Breast epithelium (tissue), 4 donors: ENCODE data around the gene LIPC. TPM values are rescaled to one million over a fixed set of nuclear protein-coding genes. Genes with fewer than 3 reads are reported as not detected.

Source experiments
- DNase-seq, 2 donors: peaks; one replicate each; pipeline ENCODE4 v3.0.0-alpha.2; 2019; ENCODE audit warnings: low spot score in 2 of 2
- H3K27ac ChIP-seq, 2 donors: fragments of 200-600 bp; sonication (generic) in 1 of 2; one replicate each; pipeline ENCODE4 v1.5.1; 2016 to 2019; ENCODE audit warnings: mild to moderate bottlenecking in 1 of 2
- H3K27me3 ChIP-seq, 2 donors: fragments of 200-600 bp; sonication (generic) in 1 of 2; one replicate each; pipeline versions ENCODE4 v1.5.1 to v1.6.0; 2017 to 2019; ENCODE audit warnings: control low read depth in 1 of 2, mild to moderate bottlenecking in 1 of 2
- H3K36me3 ChIP-seq: fragments of 200-600 bp; one replicate; pipeline ENCODE4 v1.5.1; 2019
- H3K4me1 ChIP-seq, 2 donors: fragments of 200-600 bp; sonication (generic); one replicate each; pipeline ENCODE4 v1.5.1; 2016 to 2019; ENCODE audit warnings: control low read depth in 1 of 2
- H3K4me3 ChIP-seq, 3 donors: fragments of 200-600 bp; sonication (generic); 1 replicate in 2 of 3; 2 replicates in 1 of 3; pipeline ENCODE4 v1.5.1; 2016 to 2019; ENCODE audit warnings: mild to moderate bottlenecking in 3 of 3, moderate library complexity in 2 of 3
- H3K9me3 ChIP-seq, 2 donors: fragments of 200-600 bp; sonication (generic) in 1 of 2; one replicate each; pipeline ENCODE4 v1.5.1; 2016 to 2019; ENCODE audit warnings: control low read depth in 1 of 2
- POLR2A ChIP-seq: fragments of 450-650 bp; IDR thresholded peaks from one replicate; pipeline ENCODE4 v1.6.1; 2016; ENCODE audit warnings: antibody characterized with exemption, mild to moderate bottlenecking, moderate library complexity
- POLR2AphosphoS5 ChIP-seq, 3 donors: sonication (generic); formaldehyde crosslinking; IDR thresholded peaks; one replicate each; pipeline ENCODE4 v1.6.1; 2017; ENCODE audit warnings: antibody characterized with exemption in 3 of 3
- intact Hi-C: fragments of 100-400 bp; cut with DNase I; formaldehyde crosslinking; loops from one replicate; pipeline ENCODE4 v1.15.1; 2023; ENCODE audit warnings: low total_unique reads
- total RNA-seq, 3 donors: library from RNA; depleted of rRNA; stranded (reverse); fragments of >200 nt; gene quantifications; one replicate each; pipeline ENCODE4 v1.1.0, GENCODE V29; 2016
- TF ChIP-seq, protein P1 (sequence below), 3 donors: fragments of 450-650 bp; IDR thresholded peaks; one replicate each; pipeline ENCODE4 v1.5.1; 2016 to 2017; ENCODE audit warnings: antibody characterized with exemption in 3 of 3, mild to moderate bottlenecking in 3 of 3, moderate library complexity in 3 of 3

The LIPC gene
- total RNA-seq, 3 donors from 2014 or later: 0.15 to 0.80 TPM; not detected in 1

DNA sequence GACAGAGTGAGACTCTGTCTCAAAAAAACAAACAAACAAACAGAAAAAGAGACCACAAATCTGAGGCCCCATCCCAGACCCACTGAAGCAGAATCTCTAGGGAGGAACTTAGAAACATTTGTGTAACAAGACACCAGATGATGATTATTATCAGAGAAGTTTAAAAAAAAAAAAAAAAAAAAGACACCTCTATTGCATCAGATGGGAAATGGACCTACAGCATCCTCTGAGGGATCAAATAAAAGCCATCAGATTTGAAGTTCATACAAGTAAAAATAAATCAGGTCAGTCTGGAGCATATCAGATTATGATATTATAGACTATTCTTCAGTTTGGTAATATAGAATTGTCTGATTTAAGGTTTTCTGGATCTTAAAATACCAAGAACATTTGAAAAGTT, 21.9 kb upstream of the LIPC start:
- no peak for DNase-seq
- no peaks in the 10 kb centered on the region for H3K27me3 ChIP-seq
- peak overlapping the region in 1 of 3 donors; percentile 24 for H3K4me3 ChIP-seq
- no peaks in the 10 kb centered on the region for H3K9me3 ChIP-seq
- no peaks in the 10 kb centered on the region for H3K4me1 ChIP-seq
- no peaks in the 10 kb centered on the region for H3K36me3 ChIP-seq
- no peak overlapping the region for H3K27ac ChIP-seq
- intact Hi-C loops: no loop called here
- TF ChIP-seq, protein P1, sequence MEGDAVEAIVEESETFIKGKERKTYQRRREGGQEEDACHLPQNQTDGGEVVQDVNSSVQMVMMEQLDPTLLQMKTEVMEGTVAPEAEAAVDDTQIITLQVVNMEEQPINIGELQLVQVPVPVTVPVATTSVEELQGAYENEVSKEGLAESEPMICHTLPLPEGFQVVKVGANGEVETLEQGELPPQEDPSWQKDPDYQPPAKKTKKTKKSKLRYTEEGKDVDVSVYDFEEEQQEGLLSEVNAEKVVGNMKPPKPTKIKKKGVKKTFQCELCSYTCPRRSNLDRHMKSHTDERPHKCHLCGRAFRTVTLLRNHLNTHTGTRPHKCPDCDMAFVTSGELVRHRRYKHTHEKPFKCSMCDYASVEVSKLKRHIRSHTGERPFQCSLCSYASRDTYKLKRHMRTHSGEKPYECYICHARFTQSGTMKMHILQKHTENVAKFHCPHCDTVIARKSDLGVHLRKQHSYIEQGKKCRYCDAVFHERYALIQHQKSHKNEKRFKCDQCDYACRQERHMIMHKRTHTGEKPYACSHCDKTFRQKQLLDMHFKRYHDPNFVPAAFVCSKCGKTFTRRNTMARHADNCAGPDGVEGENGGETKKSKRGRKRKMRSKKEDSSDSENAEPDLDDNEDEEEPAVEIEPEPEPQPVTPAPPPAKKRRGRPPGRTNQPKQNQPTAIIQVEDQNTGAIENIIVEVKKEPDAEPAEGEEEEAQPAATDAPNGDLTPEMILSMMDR (IDR thresholded peaks at IDR 0.05): no peak
- TF ChIP-seq POLR2A (no peak), POLR2AphosphoS5 (IDR thresholded peaks at IDR 0.05) (no peak)

DNA sequence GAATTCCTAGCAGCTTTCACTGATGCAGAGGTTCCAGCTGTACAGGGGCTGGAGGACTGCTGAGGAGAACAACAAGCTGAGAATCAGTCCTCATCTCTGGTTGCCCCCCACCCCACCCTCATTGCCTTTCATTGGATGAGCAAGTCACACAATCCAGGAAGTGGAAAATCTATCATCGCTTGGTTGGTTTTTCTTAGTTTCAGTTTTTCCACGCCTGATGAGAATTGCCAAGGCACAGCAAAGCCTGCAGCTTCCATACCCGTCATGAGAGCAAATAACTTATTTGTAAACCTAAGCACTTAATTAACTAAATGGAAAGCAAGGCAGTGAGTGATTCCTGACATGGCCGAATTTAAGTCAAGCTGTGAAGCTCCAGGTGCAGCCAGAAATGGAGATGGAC, 21.4 kb upstream of the LIPC start:
- Histone ChIP-seq H3K36me3 (no peaks in the 10 kb centered on the region), H3K4me3 (peak overlapping the region; percentile 17 to 24 (median 18)), H3K4me1 (no peaks in the 10 kb centered on the region), H3K27ac (no peak overlapping the region), H3K27me3 (no peaks in the 10 kb centered on the region), H3K9me3 (no peaks in the 10 kb centered on the region)
- intact Hi-C loops: no loop called here
- DNase-seq: no peak
- TF ChIP-seq POLR2AphosphoS5 (IDR thresholded peaks at IDR 0.05) (no peak), POLR2A (no peak)
- TF ChIP-seq, protein P1 (IDR thresholded peaks at IDR 0.05): no peak

DNA sequence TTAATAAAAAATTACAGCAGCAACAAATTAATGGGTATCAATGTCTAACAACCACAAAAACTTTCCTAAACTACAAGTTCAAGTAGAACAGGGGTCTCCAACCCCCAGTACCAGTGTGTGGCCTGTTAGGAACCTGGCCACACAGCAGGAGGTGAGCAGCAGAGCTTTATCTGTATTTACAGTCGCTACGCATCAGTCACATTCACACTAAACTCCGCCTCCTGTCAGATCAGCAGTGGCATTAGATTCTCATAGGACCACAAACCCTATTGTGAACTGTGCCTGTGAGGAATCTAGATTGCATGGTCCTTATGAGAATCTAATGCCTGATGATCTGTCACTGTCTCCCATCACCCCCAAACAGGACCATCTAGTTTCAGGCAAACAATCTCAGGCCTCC, 18.5 kb upstream of the LIPC start:
- H3K36me3 ChIP-seq: no peaks in the 10 kb centered on the region
- DNase-seq: no peak
- H3K4me3 ChIP-seq: no peak overlapping the region
- intact Hi-C loops: no loop called here
- H3K27me3 ChIP-seq: no peaks in the 10 kb centered on the region
- no peak for TF ChIP-seq POLR2AphosphoS5 (IDR thresholded peaks at IDR 0.05)
- TF ChIP-seq, protein P1 (IDR thresholded peaks at IDR 0.05): no peak
- no peak for TF ChIP-seq POLR2A
- no peak overlapping the region for H3K27ac ChIP-seq
- H3K9me3 ChIP-seq: no peaks in the 10 kb centered on the region
- no peaks in the 10 kb centered on the region for H3K4me1 ChIP-seq

DNA sequence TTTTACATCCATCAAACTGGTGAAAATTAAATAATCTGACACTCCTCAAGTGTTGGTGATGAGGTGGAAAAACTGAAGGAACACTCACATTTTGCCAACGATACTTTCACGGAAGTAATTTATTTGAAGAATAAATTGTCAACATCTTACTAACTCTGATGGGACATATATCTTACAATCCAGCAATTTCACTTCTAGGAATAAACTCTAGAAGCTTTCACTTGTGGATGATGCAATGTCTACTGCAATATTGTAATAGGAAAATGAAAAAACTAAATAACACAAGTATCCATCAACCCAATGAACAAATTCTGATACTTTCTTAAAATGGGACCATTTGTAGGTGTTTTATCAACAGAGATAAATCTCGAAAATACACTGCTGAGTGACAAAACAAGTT, 16.2 kb upstream of the LIPC start:
- Histone ChIP-seq H3K4me3 (no peak overlapping the region), H3K4me1 (no peaks in the 10 kb centered on the region), H3K27ac (no peak overlapping the region), H3K36me3 (no peaks in the 10 kb centered on the region), H3K27me3 (no peaks in the 10 kb centered on the region), H3K9me3 (no peaks in the 10 kb centered on the region)
- intact Hi-C loops: no loop called here
- no peak for DNase-seq
- TF ChIP-seq POLR2A (no peak), POLR2AphosphoS5 (IDR thresholded peaks at IDR 0.05) (no peak)
- TF ChIP-seq, protein P1 (IDR thresholded peaks at IDR 0.05): no peak

DNA sequence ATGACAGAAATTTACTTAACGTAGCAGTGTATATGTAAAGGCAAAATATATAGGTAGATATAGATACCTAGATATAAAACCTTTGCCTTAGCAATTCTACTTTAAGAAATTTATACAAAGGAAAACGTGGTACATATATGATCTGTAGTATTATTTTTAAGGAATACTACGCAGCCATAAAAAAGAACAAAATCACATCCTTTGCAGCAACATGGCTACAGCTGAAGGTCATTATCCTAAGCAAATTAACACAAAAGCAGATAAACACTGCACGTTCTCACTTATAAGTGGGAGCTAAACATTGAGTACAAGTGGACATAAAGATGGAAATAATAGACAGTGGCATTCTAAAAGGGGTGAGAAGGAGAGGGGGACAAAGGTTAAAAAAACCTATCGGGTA, 14.8 kb upstream of the LIPC start:
- TF ChIP-seq, protein P1 (IDR thresholded peaks at IDR 0.05): no peak
- TF ChIP-seq POLR2AphosphoS5 (IDR thresholded peaks at IDR 0.05) (no peak), POLR2A (no peak)

More for the DNA sequence above, 14.8 kb upstream of the LIPC start:
- Histone ChIP-seq H3K27ac (no peak overlapping the region), H3K36me3 (no peaks in the 10 kb centered on the region), H3K27me3 (no peaks in the 10 kb centered on the region), H3K4me1 (no peaks in the 10 kb centered on the region), H3K9me3 (no peaks in the 10 kb centered on the region), H3K4me3 (no peak overlapping the region)
- DNase-seq: no peak
- intact Hi-C loops: no loop called here
